ENCODE results near the gene TMEM164. TPM values are rescaled to one million over a fixed set of nuclear protein-coding genes. Genes with fewer than 3 reads are reported as not detected.
A peak's percentile ranks its signal among the peaks of the same experiment; 100 is the strongest.

Gene TMEM164
- total and polyA plus RNA-seq, 10 of the 15 experiments (the other 5 are each of a cell fraction or from before 2014, with no cell fraction given), result 0.61 to 18.3 (median 7.0) TPM

DNA sequence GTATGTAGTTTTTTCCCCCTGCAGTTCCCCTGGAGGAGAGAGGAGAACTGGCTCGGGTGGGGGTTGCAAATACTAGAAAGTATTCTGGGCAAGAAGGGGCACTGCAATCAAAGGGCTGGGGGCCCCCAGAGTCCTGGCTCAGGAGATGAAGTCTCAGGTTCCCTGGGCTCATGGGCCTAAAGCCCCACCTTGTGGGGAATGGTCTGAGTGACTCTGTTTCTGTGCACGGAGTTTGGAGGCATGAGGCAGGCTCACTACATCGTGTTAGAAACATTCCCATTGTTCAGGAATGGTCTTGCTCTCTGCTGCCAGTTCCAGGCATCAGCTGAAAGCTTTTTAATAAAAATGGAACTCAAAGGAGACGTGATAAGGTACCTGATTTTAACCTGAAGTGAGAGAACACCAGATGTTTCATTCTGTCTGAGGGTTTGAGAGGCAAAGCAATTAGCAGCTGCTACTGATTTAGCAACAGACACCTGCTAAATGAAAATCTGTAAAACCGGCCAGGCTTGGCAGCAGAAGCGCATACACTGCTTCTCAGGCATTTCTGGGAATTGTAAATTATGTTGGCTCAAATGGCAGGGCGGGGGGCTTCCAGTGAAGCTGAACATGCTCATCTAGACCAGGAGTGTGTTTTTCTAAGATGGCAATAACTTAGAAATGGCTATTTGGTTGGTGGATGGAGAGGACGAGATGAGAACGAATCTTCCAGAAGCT, 122.7 kb downstream of the TMEM164 start:
- in situ Hi-C loops (cut with MboI), result no loop called here

DNA sequence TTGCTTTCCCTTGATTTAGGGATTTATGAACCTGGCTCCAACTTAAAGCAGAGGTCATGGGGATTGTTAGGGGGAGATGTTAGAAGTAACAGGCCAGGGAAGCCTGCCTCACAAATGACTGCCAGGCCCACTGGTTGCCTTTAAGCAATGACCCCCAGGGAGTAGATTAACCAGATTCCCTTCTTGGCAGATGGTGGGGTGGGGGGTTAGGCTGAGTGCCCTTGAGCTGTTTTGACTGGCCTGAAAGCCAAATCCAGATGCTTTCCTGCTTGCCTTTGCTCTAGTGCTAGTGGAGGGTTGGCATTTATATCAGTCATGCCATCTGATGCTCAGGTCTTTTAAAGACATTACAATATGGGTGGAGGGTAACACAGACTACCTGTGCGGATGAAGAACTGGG, 128.1 kb downstream of the TMEM164 start:
- H3K4me1 ChIP-seq (ENCODE audit: control insufficient read depth, insufficient read depth, low read length), result no peaks in the 10 kb centered on the region
- H3K27me3 ChIP-seq (replicated peaks in 1 of 2; ENCODE audit: control insufficient read depth in 2 of 2, insufficient read depth in 2 of 2, low read length in 1 of 2), result no peaks in the 10 kb centered on the region
- no peak overlapping the region for H3K27ac ChIP-seq (ENCODE audit: control insufficient read depth, insufficient read depth)
- TF ChIP-seq ZNF274 (IDR thresholded peaks at IDR 0.05; ENCODE audit: insufficient read depth, insufficient read length) (no peak), EGR1 (IDR thresholded peaks at IDR 0.05; ENCODE audit: borderline replicate concordance in 1 of 2, low read depth in 2 of 2, low read length in 2 of 2) (no peak)
- POLR2A ChIA-PET, result no interaction called here
- no peak overlapping the region for H3K9ac ChIP-seq (ENCODE audit: control insufficient read depth, insufficient read depth, low read length)
- H2AFZ ChIP-seq (ENCODE audit: control insufficient read depth, low read depth, low read length), result no peak overlapping the region
- no TSS peak for BruUV-seq (replicated peaks)
- SMC1A ChIA-PET (ENCODE audit: uncharacterized antibody, unreplicated experiment), result interaction anchor here (0.7 kb wide), 1 partner anchor 16 kb away, joined by 3 read pairs; no protein-coding TSS in a partner anchor
- no peaks in the 10 kb centered on the region for H3K36me3 ChIP-seq (ENCODE audit: control insufficient read depth in 2 of 2, insufficient read depth in 2 of 2, low read length in 1 of 2)
- 79% methylated on average over 1 of the region's 1 CpG for WGBS (ENCODE audit: insufficient coverage, insufficient replicate concordance, low lambda C conversion rate, missing lambda C conversion rate)
- DNase-seq (ENCODE audit: low read depth, low spot score), result no peak
- no peak for FAIRE-seq
- H3K4me3 ChIP-seq, result no peak overlapping the region
- no peak overlapping the region for H3K4me2 ChIP-seq (ENCODE audit: control insufficient read depth, insufficient read depth)
- H3K9me3 ChIP-seq (replicated peaks; ENCODE audit: control insufficient read depth, insufficient read depth, low read length), result no peaks in the 10 kb centered on the region
- H4K20me1 ChIP-seq (ENCODE audit: control insufficient read depth, insufficient read depth), result no peaks in the 10 kb centered on the region
- ATAC-seq, result no peak
- intact Hi-C loops (cut with micrococcal nuclease; ENCODE audit: unreplicated experiment), result no loop called here
- CTCF ChIA-PET, result no interaction called here
- no peaks in the 10 kb centered on the region for H3K79me2 ChIP-seq (ENCODE audit: control insufficient read depth, insufficient read depth, low read length)
- RAD21 ChIA-PET (ENCODE audit: unreplicated experiment), result no interaction called here
- in situ Hi-C loops (cut with MboI), result no loop called here

More for the DNA sequence above, 122.7 kb downstream of the TMEM164 start:
- no peaks in the 10 kb centered on the region for H3K36me3 ChIP-seq (ENCODE audit: control insufficient read depth in 2 of 2, insufficient read depth in 2 of 2, low read length in 1 of 2)
- H3K9ac ChIP-seq (ENCODE audit: control insufficient read depth, insufficient read depth, low read length), result no peak overlapping the region
- no peaks in the 10 kb centered on the region for H3K79me2 ChIP-seq (ENCODE audit: control insufficient read depth, insufficient read depth, low read length)
- DNase-seq (ENCODE audit: low read depth, low spot score) (no peak), ATAC-seq (no peak), FAIRE-seq (no peak)
- no peak for TF ChIP-seq FOXM1 (IDR thresholded peaks at IDR 0.05; ENCODE audit: low read depth, low read length)
- TF ChIP-seq, protein P1, sequence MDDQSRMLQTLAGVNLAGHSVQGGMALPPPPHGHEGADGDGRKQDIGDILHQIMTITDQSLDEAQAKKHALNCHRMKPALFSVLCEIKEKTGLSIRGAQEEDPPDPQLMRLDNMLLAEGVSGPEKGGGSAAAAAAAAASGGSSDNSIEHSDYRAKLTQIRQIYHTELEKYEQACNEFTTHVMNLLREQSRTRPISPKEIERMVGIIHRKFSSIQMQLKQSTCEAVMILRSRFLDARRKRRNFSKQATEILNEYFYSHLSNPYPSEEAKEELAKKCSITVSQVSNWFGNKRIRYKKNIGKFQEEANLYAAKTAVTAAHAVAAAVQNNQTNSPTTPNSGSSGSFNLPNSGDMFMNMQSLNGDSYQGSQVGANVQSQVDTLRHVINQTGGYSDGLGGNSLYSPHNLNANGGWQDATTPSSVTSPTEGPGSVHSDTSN (IDR thresholded peaks at IDR 0.05; ENCODE audit: insufficient replicate concordance, low read depth, low read length), result no peak
- no peak for TF ChIP-seq PAX8 (IDR thresholded peaks at IDR 0.05)
- no peak for TF ChIP-seq DPF2 (IDR thresholded peaks at IDR 0.05)
- TF ChIP-seq ESRRA (IDR thresholded peaks at IDR 0.05; ENCODE audit: low read length), result no peak
- TF ChIP-seq RAD21 (IDR thresholded peaks at IDR 0.05; ENCODE audit: insufficient read depth, low read depth, low read length), result peak; percentile 35; the same call in 1 of the 2 replicates
- no peak for TF ChIP-seq IKZF2 (IDR thresholded peaks at IDR 0.05)
- TF ChIP-seq SMC3 (IDR thresholded peaks at IDR 0.05; ENCODE audit: borderline replicate concordance, low read length), result no peak; the same call in 1 of the 2 replicates
- WGBS (ENCODE audit: insufficient coverage, insufficient replicate concordance, low lambda C conversion rate, missing lambda C conversion rate), result 49% methylated on average over 9 of the region's 9 CpGs
- H3K27me3 ChIP-seq (replicated peaks in 1 of 2; ENCODE audit: control insufficient read depth in 2 of 2, insufficient read depth in 2 of 2, low read length in 1 of 2), result no peaks in the 10 kb centered on the region
- no peak overlapping the region for H3K4me3 ChIP-seq
- H2AFZ ChIP-seq (ENCODE audit: control insufficient read depth, low read depth, low read length), result no peak overlapping the region
- POLR2A ChIA-PET, result no interaction called here
- RAD21 ChIA-PET (ENCODE audit: unreplicated experiment), result no interaction called here
- no peaks in the 10 kb centered on the region; the same call in 1 of the 2 replicates for H4K20me1 ChIP-seq (ENCODE audit: control insufficient read depth, insufficient read depth)
- no peak overlapping the region for H3K4me2 ChIP-seq (ENCODE audit: control insufficient read depth, insufficient read depth)
- CTCF ChIA-PET, result interaction anchor here (0.8 to 1.7 kb wide), 4 partner anchors 20 to 211 kb away, joined by 3 to 5 read pairs (median 4); no protein-coding TSS in a partner anchor
- H3K4me1 ChIP-seq (ENCODE audit: control insufficient read depth, insufficient read depth, low read length), result no peaks in the 10 kb centered on the region
- no TSS peak for BruUV-seq (replicated peaks)
- H3K9me3 ChIP-seq (replicated peaks; ENCODE audit: control insufficient read depth, insufficient read depth, low read length), result no peaks in the 10 kb centered on the region
- intact Hi-C loops (cut with micrococcal nuclease; ENCODE audit: unreplicated experiment), result no loop called here
- SMC1A ChIA-PET (ENCODE audit: uncharacterized antibody, unreplicated experiment), result interaction anchor here (1.5 kb wide), 1 partner anchor 215 kb away, joined by 3 read pairs; no protein-coding TSS in a partner anchor
- H3K27ac ChIP-seq (ENCODE audit: control insufficient read depth, insufficient read depth), result no peak overlapping the region

Data from GM12878 (cell line).